H1 (cell line): ENCODE measurements around the gene EPN3. TPM values are rescaled to one million over a fixed set of nuclear protein-coding genes. Genes with fewer than 3 reads are reported as not detected.

Experiments used
- CHD7 ChIP-seq: fragments of 300-600 bp; sonication (generic); IDR thresholded peaks from 2 replicates; pipeline ENCODE4 v1.7.1; 2012; ENCODE audit warnings: low read length, moderate library complexity, mild to moderate bottlenecking, inconsistent platforms; ENCODE audit not compliant: insufficient replicate concordance
- TBP ChIP-seq: IDR thresholded peaks from 2 replicates; pipeline ENCODE4 v1.6.1; 2011; ENCODE audit warnings: low read depth, low read length, improper control_type of control experiment
- polyA plus RNA-seq, 7 experiments: library from polyadenylated mRNA; depleted of rRNA in 3 of 7; stranded (reverse) in 5 of 7; unstranded in 2 of 7; fragments of >200 nt in 5 of 7; fragments of 200-250 nt in 2 of 7; gene quantifications; 1 replicate in 5 of 7; 2 replicates in 1 of 7; 4 replicates in 1 of 7; pipeline versions ENCODE4 v1.2.1 to v1.2.3, GENCODE V29; 2011 to 2013; ENCODE audit warnings: missing spikeins in 2 of 7, mixed read lengths in 2 of 7
- total RNA-seq: library from RNA; stranded (reverse); fragmentation: NEBNext Ultra II Directional; extraction: Animal tissue kit (Norgen Biotek cat#: 25700); gene quantifications from 2 replicates; pipeline ENCODE4 v1.2.1, GENCODE V29; 2021

EPN3 gene
- total and polyA plus RNA-seq, 2 of the 8 experiments (the other 6 are each of a cell fraction or from before 2014, with no cell fraction given), result 6.7 to 7.9 TPM

DNA sequence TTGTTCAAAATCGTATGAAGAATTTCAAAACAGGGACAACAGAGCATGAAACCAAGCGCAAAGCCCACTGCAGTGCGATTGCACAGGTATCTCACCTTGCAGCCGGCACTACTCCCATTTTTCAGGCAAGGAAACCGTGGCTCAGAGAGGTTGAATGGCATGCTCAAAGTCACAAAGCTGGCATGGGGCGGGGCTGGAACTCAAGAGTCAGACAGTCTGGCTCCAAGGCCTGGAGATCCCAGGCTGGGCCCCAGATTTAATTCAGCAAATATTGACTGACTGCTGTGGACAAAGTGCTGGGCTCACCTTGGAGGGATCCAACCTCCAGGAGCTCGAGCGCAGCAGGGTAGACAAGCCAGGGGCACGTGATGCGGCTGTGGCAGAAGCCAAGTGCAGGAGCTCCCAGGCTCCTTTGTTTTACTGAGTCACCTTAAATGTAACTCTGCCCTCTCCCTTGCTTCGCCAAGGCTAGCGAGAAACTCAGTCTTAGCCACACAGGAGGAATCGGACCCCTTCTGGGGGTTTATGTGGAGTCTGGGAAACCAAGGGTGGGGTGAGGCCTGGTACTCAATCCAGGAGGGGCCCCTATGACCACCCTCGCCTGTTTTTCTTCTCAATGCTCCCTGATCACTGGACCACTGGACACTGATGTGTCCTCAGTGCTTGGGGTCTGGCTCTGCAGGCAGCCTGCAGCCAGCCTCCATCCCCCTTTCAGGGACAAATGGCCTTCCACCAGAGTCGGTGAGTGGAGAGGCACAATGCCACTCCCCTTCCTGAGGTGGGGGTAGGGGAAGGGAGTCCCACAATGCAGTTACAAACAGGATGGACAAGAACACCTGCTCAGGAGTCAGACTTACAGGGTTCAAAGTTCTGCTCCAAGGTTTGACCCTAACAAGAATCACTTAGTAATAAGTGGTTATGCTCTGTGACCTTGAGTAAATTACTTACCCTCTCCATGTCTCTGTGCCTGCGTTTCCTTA is 10.6 kb downstream of the EPN3 start (continued):
- no peak for TF ChIP-seq CHD7
- no peak for TF ChIP-seq TBP
